NCI-H1694 (cell line): Measurements from ENCODE around the gene HLA-DOB.

ENCODE experiments used
- DNase-seq: peaks from one replicate; lab custom pipeline; 2025; lab: John Stamatoyannopoulos, UW

The HLA-DOB gene

GRCh38 chr6:32843331-32843978, 26.7 kb upstream of the HLA-DOB start:
- DNase-seq: no peak

- DNase-seq: no peak
Observed at GRCh38 chr6:32842690-32843089, 25.9 kb upstream of the HLA-DOB start.

- DNase-seq: no peak
Observed at GRCh38 chr6:32842021-32842650, 25.3 kb upstream of the HLA-DOB start.

- no peak for DNase-seq
Observed at GRCh38 chr6:32840604-32841246, 23.9 kb upstream of the HLA-DOB start.

GRCh38 chr6:32839356-32839755, 22.6 kb upstream of the HLA-DOB start:
- no peak for DNase-seq

GRCh38 chr6:32838114-32838958, 21.5 kb upstream of the HLA-DOB start, which contains the start of gene TAP2:
Gene TAP2, minus strand, starts transcription at chr6:32838739. Its CDS starts 506 bp downstream, at chr6:32838233.
- peak; percentile 76 for DNase-seq

GRCh38 chr6:32837651-32838113, 20.9 kb upstream of the HLA-DOB start:
- DNase-seq: no peak

GRCh38 chr6:32836873-32837272, 20.1 kb upstream of the HLA-DOB start:
- no peak for DNase-seq

GRCh38 chr6:32835167-32835893, 18.5 kb upstream of the HLA-DOB start:
- no peak for DNase-seq

GRCh38 chr6:32833664-32834063, 16.9 kb upstream of the HLA-DOB start:
- DNase-seq: no peak

- no peak for DNase-seq
Observed at GRCh38 chr6:32832535-32832934, 15.7 kb upstream of the HLA-DOB start.

GRCh38 chr6:32830936-32831335, 14.1 kb upstream of the HLA-DOB start:
- DNase-seq: no peak

- DNase-seq: no peak
Observed at GRCh38 chr6:32830017-32830416, 13.2 kb upstream of the HLA-DOB start.

- DNase-seq: no peak
Observed at GRCh38 chr6:32829495-32829894, 12.7 kb upstream of the HLA-DOB start.

- no peak for DNase-seq
Observed at GRCh38 chr6:32827025-32827424, 10.2 kb upstream of the HLA-DOB start.

- DNase-seq: no peak
Observed at GRCh38 chr6:32825966-32826365, 9.2 kb upstream of the HLA-DOB start.

- no peak for DNase-seq
Observed at GRCh38 chr6:32819729-32820128, 2.9 kb upstream of the HLA-DOB start.

GRCh38 chr6:32818867-32819266, 2.1 kb upstream of the HLA-DOB start:
- no peak for DNase-seq

- no peak for DNase-seq
Observed at GRCh38 chr6:32815996-32816395, 806 bp downstream of the HLA-DOB start.

- no peak for DNase-seq
Observed at GRCh38 chr6:32815115-32815514, 1.7 kb downstream of the HLA-DOB start.

GRCh38 chr6:32814145-32814544, 2.7 kb downstream of the HLA-DOB start:
- no peak for DNase-seq

GRCh38 chr6:32809171-32809570, 7.6 kb downstream of the HLA-DOB start:
- no peak for DNase-seq
